ENCODE data around the gene MYO1D. TPM values are rescaled to one million over a fixed set of nuclear protein-coding genes. Genes with fewer than 3 reads are reported as not detected.

The MYO1D gene
- total and polyA plus RNA-seq, 2 donors (not counting 1 experiment from before 2014, with no cell fraction given) = 5.4 to 26.7 TPM

DNA sequence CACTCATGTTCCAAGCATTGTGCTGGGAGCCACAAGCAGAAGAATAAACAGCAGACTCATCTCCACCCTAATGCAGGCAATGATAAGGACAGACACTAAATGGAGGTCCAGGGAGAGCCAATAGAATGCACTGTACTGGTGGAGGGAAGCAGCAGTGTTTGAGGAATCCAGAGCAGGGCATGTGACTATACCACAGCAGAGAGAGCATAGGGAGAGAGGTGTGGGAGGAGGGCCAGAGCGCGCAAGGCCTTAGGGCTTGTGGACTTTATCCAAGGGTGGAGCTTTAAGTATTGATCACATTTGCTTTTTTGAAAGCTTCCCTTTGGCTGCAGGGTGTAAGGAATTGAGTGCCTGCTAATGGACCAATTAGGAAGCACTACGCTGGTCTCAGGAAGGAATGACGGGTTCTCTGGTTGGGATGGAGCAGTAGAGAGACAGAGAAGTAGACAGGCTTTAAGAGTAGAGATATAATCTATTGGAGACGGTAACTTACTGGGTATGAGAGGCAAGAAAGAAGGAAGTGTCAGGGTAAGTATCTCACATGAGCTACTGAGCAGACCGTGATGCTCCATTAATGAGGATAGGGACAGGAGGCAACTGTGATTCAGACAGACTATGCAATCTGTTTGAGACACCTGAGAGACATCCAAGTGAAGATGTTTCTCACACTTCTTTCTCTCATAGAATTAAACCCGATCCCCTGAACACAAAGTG, 82.2 kb downstream of the MYO1D start:
- Histone ChIP-seq H3K4me1 (ENCODE audit: control insufficient read depth in 2 of 2, insufficient read depth in 2 of 2, low read length in 2 of 2) (no peaks in the 10 kb centered on the region), H4K20me1 (ENCODE audit: control insufficient read depth, insufficient read depth, low read length, poor library complexity, severe bottlenecking) (no peaks in the 10 kb centered on the region), H3K9ac (ENCODE audit: low read length) (no peak overlapping the region), H3K4me3 (ENCODE audit: control extremely low read depth in 1 of 5, extremely low read depth in 1 of 5, insufficient read depth in 1 of 5, low read depth in 2 of 5, low read length in 4 of 5) (no peak overlapping the region), H3K4me2 (replicated peaks; ENCODE audit: low read depth, low read length, poor library complexity, severe bottlenecking) (no peak overlapping the region), H3K79me2 (ENCODE audit: control insufficient read depth, insufficient read depth, low read length) (no peaks in the 10 kb centered on the region), H3K9me3 (ENCODE audit: control extremely low read depth in 1 of 3, control insufficient read depth in 2 of 3, insufficient read depth in 1 of 3, low read length in 2 of 3) (no peaks in the 10 kb centered on the region), H3K27ac (ENCODE audit: low read length in 2 of 2) (no peak overlapping the region), H3K36me3 (replicated peaks in 1 of 2; ENCODE audit: control extremely low read depth in 1 of 2, control insufficient read depth in 1 of 2, extremely low read depth in 1 of 2, insufficient read depth in 2 of 2, low read length in 1 of 2) (no peaks in the 10 kb centered on the region), H2AFZ (ENCODE audit: insufficient read depth, low read depth, low read length, poor library complexity, severe bottlenecking) (no peak overlapping the region), H3K27me3 (replicated peaks in 1 of 4; ENCODE audit: control extremely low read depth in 1 of 4, control insufficient read depth in 3 of 4, insufficient read depth in 4 of 4, low read length in 3 of 4) (no peaks in the 10 kb centered on the region)
- no peak overlapping the region for H3K27ac Mint-ChIP-seq
- 95% methylated on average over 6 of the region's 7 CpGs for WGBS (ENCODE audit: insufficient coverage)
- no peak overlapping the region for H3K4me3 Mint-ChIP-seq
- ChIA-PET POLR2A (no interaction called here), CTCF (interaction anchor here (0.6 to 3.6 kb wide), 4 partner anchors 12 to 83 kb away, joined by 3 to 19 read pairs (median 6); partner anchors contain the start of gene MYO1D)
- TF ChIP-seq EZH2 (IDR thresholded peaks at IDR 0.05; ENCODE audit: borderline replicate concordance, insufficient read depth, low read depth, low read length, poor library complexity, severe bottlenecking) = no peak
- TF ChIP-seq, protein P1, sequence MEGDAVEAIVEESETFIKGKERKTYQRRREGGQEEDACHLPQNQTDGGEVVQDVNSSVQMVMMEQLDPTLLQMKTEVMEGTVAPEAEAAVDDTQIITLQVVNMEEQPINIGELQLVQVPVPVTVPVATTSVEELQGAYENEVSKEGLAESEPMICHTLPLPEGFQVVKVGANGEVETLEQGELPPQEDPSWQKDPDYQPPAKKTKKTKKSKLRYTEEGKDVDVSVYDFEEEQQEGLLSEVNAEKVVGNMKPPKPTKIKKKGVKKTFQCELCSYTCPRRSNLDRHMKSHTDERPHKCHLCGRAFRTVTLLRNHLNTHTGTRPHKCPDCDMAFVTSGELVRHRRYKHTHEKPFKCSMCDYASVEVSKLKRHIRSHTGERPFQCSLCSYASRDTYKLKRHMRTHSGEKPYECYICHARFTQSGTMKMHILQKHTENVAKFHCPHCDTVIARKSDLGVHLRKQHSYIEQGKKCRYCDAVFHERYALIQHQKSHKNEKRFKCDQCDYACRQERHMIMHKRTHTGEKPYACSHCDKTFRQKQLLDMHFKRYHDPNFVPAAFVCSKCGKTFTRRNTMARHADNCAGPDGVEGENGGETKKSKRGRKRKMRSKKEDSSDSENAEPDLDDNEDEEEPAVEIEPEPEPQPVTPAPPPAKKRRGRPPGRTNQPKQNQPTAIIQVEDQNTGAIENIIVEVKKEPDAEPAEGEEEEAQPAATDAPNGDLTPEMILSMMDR (IDR thresholded peaks at IDR 0.05) = no peak
- no peaks in the 10 kb centered on the region for H3K27me3 Mint-ChIP-seq
- no peaks in the 10 kb centered on the region for H3K4me1 Mint-ChIP-seq
- no peak for ATAC-seq (ENCODE audit: low read depth)
- no peaks in the 10 kb centered on the region for H3K9me3 Mint-ChIP-seq (ENCODE audit: insufficient read depth)
- no peak for DNase-seq
- intact Hi-C loops (cut with micrococcal nuclease) = no loop called here

DNA sequence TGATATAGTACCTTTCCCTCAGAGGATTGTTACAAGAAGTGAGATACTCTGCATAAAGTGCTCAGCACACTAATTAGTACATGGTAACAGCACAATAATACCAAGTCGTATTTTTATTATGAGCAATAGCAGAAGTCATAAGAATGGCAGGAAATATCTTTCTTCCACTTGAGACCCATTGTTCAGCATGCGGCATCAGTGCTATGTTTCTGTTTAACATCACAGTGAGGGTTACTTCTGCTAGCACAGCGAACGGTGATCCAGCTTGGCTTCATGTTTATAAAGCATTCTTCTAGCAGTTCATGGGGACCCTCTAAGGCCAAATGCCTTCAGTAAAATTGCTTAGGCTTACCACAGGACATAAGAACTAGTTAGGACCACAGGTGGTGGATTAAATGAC, 83.1 kb downstream of the MYO1D start:
- POLR2A ChIA-PET = no interaction called here
- no peak overlapping the region for H3K4me3 Mint-ChIP-seq
- no peak for TF ChIP-seq EZH2 (IDR thresholded peaks at IDR 0.05; ENCODE audit: borderline replicate concordance, insufficient read depth, low read depth, low read length, poor library complexity, severe bottlenecking)
- TF ChIP-seq, protein P1 (IDR thresholded peaks at IDR 0.05) = no peak
- no peak for ATAC-seq (ENCODE audit: low read depth)
- CTCF ChIA-PET = interaction anchor here (0.7 to 3.6 kb wide), 4 partner anchors 11 to 116 kb away, joined by 3 to 19 read pairs (median 6); partner anchors contain the start of gene MYO1D
- Histone ChIP-seq H3K4me2 (replicated peaks; ENCODE audit: low read depth, low read length, poor library complexity, severe bottlenecking) (no peak overlapping the region), H3K27me3 (replicated peaks in 1 of 4; ENCODE audit: control extremely low read depth in 1 of 4, control insufficient read depth in 3 of 4, insufficient read depth in 4 of 4, low read length in 3 of 4) (no peaks in the 10 kb centered on the region), H4K20me1 (ENCODE audit: control insufficient read depth, insufficient read depth, low read length, poor library complexity, severe bottlenecking) (no peaks in the 10 kb centered on the region), H3K9ac (ENCODE audit: low read length) (no peak overlapping the region), H3K27ac (ENCODE audit: low read length in 2 of 2) (no peak overlapping the region), H3K4me3 (ENCODE audit: control extremely low read depth in 1 of 5, extremely low read depth in 1 of 5, insufficient read depth in 1 of 5, low read depth in 2 of 5, low read length in 4 of 5) (no peak overlapping the region), H2AFZ (ENCODE audit: insufficient read depth, low read depth, low read length, poor library complexity, severe bottlenecking) (no peak overlapping the region), H3K36me3 (replicated peaks in 1 of 2; ENCODE audit: control extremely low read depth in 1 of 2, control insufficient read depth in 1 of 2, extremely low read depth in 1 of 2, insufficient read depth in 2 of 2, low read length in 1 of 2) (no peaks in the 10 kb centered on the region), H3K4me1 (ENCODE audit: control insufficient read depth in 2 of 2, insufficient read depth in 2 of 2, low read length in 2 of 2) (no peaks in the 10 kb centered on the region), H3K9me3 (ENCODE audit: control extremely low read depth in 1 of 3, control insufficient read depth in 2 of 3, insufficient read depth in 1 of 3, low read length in 2 of 3) (no peaks in the 10 kb centered on the region), H3K79me2 (ENCODE audit: control insufficient read depth, insufficient read depth, low read length) (no peaks in the 10 kb centered on the region)
- no peak for DNase-seq
- H3K27ac Mint-ChIP-seq = no peak overlapping the region
- H3K4me1 Mint-ChIP-seq = no peaks in the 10 kb centered on the region
- no peaks in the 10 kb centered on the region for H3K27me3 Mint-ChIP-seq
- intact Hi-C loops (cut with micrococcal nuclease) = no loop called here
- WGBS (ENCODE audit: insufficient coverage) = 100% methylated on average over 3 of the region's 4 CpGs
- H3K9me3 Mint-ChIP-seq (ENCODE audit: insufficient read depth) = peaks cover 2% of the 10 kb centered on the region
